ENCODE data around the gene ACTL8.

DNA sequence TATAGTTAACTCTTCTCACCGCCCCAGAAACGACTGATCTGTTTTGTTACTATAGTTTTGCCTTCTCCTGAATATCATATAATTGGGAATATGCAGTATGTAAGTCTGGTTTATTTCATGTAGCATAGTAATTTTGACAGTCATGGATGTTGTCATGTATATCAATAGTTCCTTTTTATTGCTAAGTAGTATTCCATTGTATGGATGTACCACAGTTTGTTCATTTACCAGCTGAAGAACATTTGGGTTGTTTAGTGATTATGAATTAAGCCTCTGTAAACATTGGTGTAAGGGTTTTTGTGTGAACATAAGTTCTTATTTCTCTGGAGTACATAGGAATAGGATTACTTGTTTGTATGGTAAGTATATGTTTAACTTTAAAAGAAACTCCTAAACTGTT, 55.5 kb downstream of the ACTL8 start:
- TF ChIP-seq, protein P1, sequence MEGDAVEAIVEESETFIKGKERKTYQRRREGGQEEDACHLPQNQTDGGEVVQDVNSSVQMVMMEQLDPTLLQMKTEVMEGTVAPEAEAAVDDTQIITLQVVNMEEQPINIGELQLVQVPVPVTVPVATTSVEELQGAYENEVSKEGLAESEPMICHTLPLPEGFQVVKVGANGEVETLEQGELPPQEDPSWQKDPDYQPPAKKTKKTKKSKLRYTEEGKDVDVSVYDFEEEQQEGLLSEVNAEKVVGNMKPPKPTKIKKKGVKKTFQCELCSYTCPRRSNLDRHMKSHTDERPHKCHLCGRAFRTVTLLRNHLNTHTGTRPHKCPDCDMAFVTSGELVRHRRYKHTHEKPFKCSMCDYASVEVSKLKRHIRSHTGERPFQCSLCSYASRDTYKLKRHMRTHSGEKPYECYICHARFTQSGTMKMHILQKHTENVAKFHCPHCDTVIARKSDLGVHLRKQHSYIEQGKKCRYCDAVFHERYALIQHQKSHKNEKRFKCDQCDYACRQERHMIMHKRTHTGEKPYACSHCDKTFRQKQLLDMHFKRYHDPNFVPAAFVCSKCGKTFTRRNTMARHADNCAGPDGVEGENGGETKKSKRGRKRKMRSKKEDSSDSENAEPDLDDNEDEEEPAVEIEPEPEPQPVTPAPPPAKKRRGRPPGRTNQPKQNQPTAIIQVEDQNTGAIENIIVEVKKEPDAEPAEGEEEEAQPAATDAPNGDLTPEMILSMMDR (IDR thresholded peaks at IDR 0.05; ENCODE audit: low read depth, low read length), result no peak
- TF ChIP-seq EZH2phosphoT487 (IDR thresholded peaks at IDR 0.05; ENCODE audit: low read depth), result no peak
